Measurements from ENCODE around the gene DPEP2NB. TPM values are rescaled to one million over a fixed set of nuclear protein-coding genes. Genes with fewer than 3 reads are reported as not detected.

Gene DPEP2NB
- not detected for total RNA-seq

GRCh38 chr16:68015681-68016080 lies at the start of gene DPEP2NB:
Gene DPEP2NB (minus strand): TSS chr16:68015911. CDS start chr16:68015770, 141 bp downstream.
- 83 to 86% methylated on average over 2 of the region's 5 CpGs for WGBS, 2 donors
- Histone ChIP-seq H3K4me3 (no peak within 1 kb of the TSS), H3K4me1 (peaks cover 0 to 16% (median 11%) of the 10 kb centered on the region in 3 donors), H3K27me3 (no peaks in the 10 kb centered on the region), H3K27ac (no peak within 1 kb of the TSS), H3K36me3 (no peaks in the 10 kb centered on the region), H3K9me3 (no peaks in the 10 kb centered on the region)
- no peak for TF ChIP-seq CTCF (IDR thresholded peaks at IDR 0.05)
- TF ChIP-seq POLR2A (IDR thresholded peaks at IDR 0.05) = no peak
- no peak for DNase-seq
- intact Hi-C loops (cut with DNase I) = no loop called here

GRCh38 chr16:68064791-68065365 lies 49.2 kb upstream of the DPEP2NB start:
- Histone ChIP-seq H3K9me3 (no peaks in the 10 kb centered on the region), H3K4me1 (peaks cover 5 to 56% (median 25%) of the 10 kb centered on the region in 3 donors), H3K27ac (peak overlapping the region in 3 of 4 donors; percentile 54 to 67 (median 66)), H3K27me3 (no peaks in the 10 kb centered on the region), H3K4me3 (no peak overlapping the region), H3K36me3 (peaks cover 0 to 73% (median 0%) of the 10 kb centered on the region in 3 donors)
- intact Hi-C loops (cut with DNase I) = no loop called here
- 40 to 47% methylated on average over 2 of the region's 2 CpGs for WGBS, 2 donors
- DNase-seq = no peak
- TF ChIP-seq POLR2A (IDR thresholded peaks at IDR 0.05) (peak in 1 of 4 donors; percentile 19), CTCF (IDR thresholded peaks at IDR 0.05) (peak; percentile 33 to 84 (median 78))

GRCh38 chr16:68062910-68063393 lies 47.2 kb upstream of the DPEP2NB start:
- intact Hi-C loops (cut with DNase I) = no loop called here
- WGBS, 2 donors = 92 to 98% methylated on average over 4 of the region's 4 CpGs
- no peak for DNase-seq
- TF ChIP-seq POLR2A (IDR thresholded peaks at IDR 0.05) = no peak
- TF ChIP-seq CTCF (IDR thresholded peaks at IDR 0.05) = no peak
- Histone ChIP-seq H3K36me3 (peaks cover 0 to 74% (median 0%) of the 10 kb centered on the region in 3 donors), H3K4me3 (no peak overlapping the region), H3K27ac (no peak overlapping the region), H3K27me3 (no peaks in the 10 kb centered on the region), H3K9me3 (no peaks in the 10 kb centered on the region), H3K4me1 (peaks cover 5 to 44% (median 17%) of the 10 kb centered on the region in 3 donors)

GRCh38 chr16:68061396-68061795 lies 45.7 kb upstream of the DPEP2NB start:
- WGBS, 2 donors = 45 to 85% methylated on average over 2 of the region's 3 CpGs
- Histone ChIP-seq H3K27ac (no peak overlapping the region), H3K36me3 (peaks cover 0 to 73% (median 0%) of the 10 kb centered on the region in 3 donors)

More at GRCh38 chr16:68061396-68061795, 45.7 kb upstream of the DPEP2NB start:
- no peak for TF ChIP-seq CTCF (IDR thresholded peaks at IDR 0.05)
- Histone ChIP-seq H3K4me1 (peaks cover 5 to 42% (median 17%) of the 10 kb centered on the region in 3 donors), H3K9me3 (no peaks in the 10 kb centered on the region), H3K4me3 (no peak overlapping the region), H3K27me3 (no peaks in the 10 kb centered on the region)
- DNase-seq = no peak
- intact Hi-C loops (cut with DNase I) = no loop called here

Data from esophagus squamous epithelium (tissue), 5 donors.